ENCODE results near the gene DDA1.
A peak's percentile ranks its signal among the peaks of the same experiment; 100 is the strongest.
"Not testable (repeated sequence)": the region's sequence is repeated elsewhere in the genome, so short reads cannot be mapped to it uniquely, and the experiment has no call there.

DDA1 gene

GRCh38 chr19:17279436-17279835, 29.9 kb upstream of the DDA1 start:
- Mint-ChIP-seq H3K27ac (peak overlapping the region; percentile 11), H3K4me3 (no peak overlapping the region), H3K9me3 (no peaks in the 10 kb centered on the region), H3K36me3 (peaks cover 19% of the 10 kb centered on the region), H3K4me1 (peaks cover 7% of the 10 kb centered on the region), H3K27me3 (no peaks in the 10 kb centered on the region)
- CTCF ChIA-PET, result interaction anchor here (1.2 kb wide), 1 partner anchor 24 kb away, joined by 3 read pairs; no protein-coding TSS in a partner anchor
- no peak for DNase-seq

GRCh38 chr19:17281391-17282304, 27.7 kb upstream of the DDA1 start, which contains the start of gene ANKLE1:
Gene ANKLE1 (plus strand): TSS chr19:17281901. CDS start chr19:17281921, 20 bp downstream.
- H3K27me3 Mint-ChIP-seq, result no peaks in the 10 kb centered on the region
- H3K4me1 Mint-ChIP-seq, result peaks cover 7% of the 10 kb centered on the region
- peaks cover 9% of the 10 kb centered on the region for H3K36me3 Mint-ChIP-seq
- peak within 1 kb of the TSS; percentile 58 for H3K27ac Mint-ChIP-seq
- CTCF ChIA-PET, result interaction anchor here (0.6 to 3.5 kb wide), 14 partner anchors 9 to 509 kb away, joined by 3 to 15 read pairs (median 7); partner anchors contain the start of genes BABAM1 and USHBP1
- H3K4me3 Mint-ChIP-seq, result peak within 1 kb of the TSS; percentile 83
- H3K9me3 Mint-ChIP-seq, result no peaks in the 10 kb centered on the region
- DNase-seq, result peak; percentile 67

GRCh38 chr19:17282488-17283125, 26.8 kb upstream of the DDA1 start:
- peak; percentile 89 for DNase-seq
- H3K4me3 Mint-ChIP-seq, result peak overlapping the region; percentile 83
- CTCF ChIA-PET, result interaction anchor here (0.6 to 3.5 kb wide), 14 partner anchors 10 to 510 kb away, joined by 3 to 15 read pairs (median 7); partner anchors contain the start of genes BABAM1, DDA1 and USHBP1
- H3K4me1 Mint-ChIP-seq, result peaks cover 7% of the 10 kb centered on the region
- H3K9me3 Mint-ChIP-seq, result no peaks in the 10 kb centered on the region
- H3K27me3 Mint-ChIP-seq, result no peaks in the 10 kb centered on the region
- H3K27ac Mint-ChIP-seq, result peak overlapping the region; percentile 58
- peaks cover 4% of the 10 kb centered on the region for H3K36me3 Mint-ChIP-seq

- no peaks in the 10 kb centered on the region for H3K9me3 Mint-ChIP-seq
- H3K4me3 Mint-ChIP-seq, result no peak overlapping the region
- CTCF ChIA-PET, result interaction anchor here (0.5 to 3.5 kb wide), 13 partner anchors 8 to 512 kb away, joined by 3 to 15 read pairs (median 4); partner anchors contain the start of genes DDA1 and USHBP1
- peaks cover 4% of the 10 kb centered on the region for H3K36me3 Mint-ChIP-seq
- no peak overlapping the region for H3K27ac Mint-ChIP-seq
- DNase-seq, result no peak
- H3K27me3 Mint-ChIP-seq, result no peaks in the 10 kb centered on the region
- peaks cover 7% of the 10 kb centered on the region for H3K4me1 Mint-ChIP-seq
These were observed 25.8 kb upstream of the DDA1 start for GRCh38 chr19:17283504-17283996.

GRCh38 chr19:17285415-17286135, 23.8 kb upstream of the DDA1 start:
- peaks cover 13% of the 10 kb centered on the region for H3K27me3 Mint-ChIP-seq
- no peak for DNase-seq
- CTCF ChIA-PET, result no interaction called here
- no peaks in the 10 kb centered on the region for H3K9me3 Mint-ChIP-seq
- H3K36me3 Mint-ChIP-seq, result peaks cover 4% of the 10 kb centered on the region
- H3K4me1 Mint-ChIP-seq, result peaks cover 9% of the 10 kb centered on the region
- H3K27ac Mint-ChIP-seq, result no peak overlapping the region
- H3K4me3 Mint-ChIP-seq, result no peak overlapping the region

GRCh38 chr19:17286263-17286662, 23.1 kb upstream of the DDA1 start:
- Mint-ChIP-seq H3K27ac (no peak overlapping the region), H3K36me3 (peaks cover 4% of the 10 kb centered on the region), H3K4me1 (peaks cover 9% of the 10 kb centered on the region), H3K9me3 (no peaks in the 10 kb centered on the region), H3K4me3 (no peak overlapping the region), H3K27me3 (peaks cover 13% of the 10 kb centered on the region)
- no peak for DNase-seq
- CTCF ChIA-PET, result no interaction called here

- Mint-ChIP-seq H3K4me1 (peaks cover 8% of the 10 kb centered on the region), H3K4me3 (no peak overlapping the region), H3K27me3 (peaks cover 13% of the 10 kb centered on the region), H3K36me3 (peaks cover 4% of the 10 kb centered on the region), H3K27ac (no peak overlapping the region), H3K9me3 (no peaks in the 10 kb centered on the region)
- CTCF ChIA-PET, result interaction anchor here (1.5 kb wide), 1 partner anchor 100 kb away, joined by 4 read pairs; no protein-coding TSS in a partner anchor
- DNase-seq, result no peak
These were observed 22.6 kb upstream of the DDA1 start for GRCh38 chr19:17286752-17287151.

- CTCF ChIA-PET, result no interaction called here
- DNase-seq, result peak; percentile 65
These were observed 19.9 kb upstream of the DDA1 start for GRCh38 chr19:17289489-17289888.

GRCh38 chr19:17292301-17293074, 16.9 kb upstream of the DDA1 start:
- Mint-ChIP-seq H3K4me1 (peaks cover 12% of the 10 kb centered on the region), H3K27ac (peak overlapping the region; percentile 87), H3K9me3 (no peaks in the 10 kb centered on the region), H3K27me3 (peaks cover 17% of the 10 kb centered on the region), H3K36me3 (peaks cover 6% of the 10 kb centered on the region), H3K4me3 (peak overlapping the region; percentile 87)
- peak; percentile 85 for DNase-seq
- CTCF ChIA-PET, result interaction anchor here (0.6 to 4.3 kb wide), 15 partner anchors 9 to 257 kb away, joined by 3 to 52 read pairs (median 3); partner anchors contain the start of genes ABHD8, ANKLE1, BABAM1 and DDA1

More at GRCh38 chr19:17289489-17289888, 19.9 kb upstream of the DDA1 start:
- Mint-ChIP-seq H3K9me3 (no peaks in the 10 kb centered on the region), H3K4me3 (no peak overlapping the region), H3K27me3 (peaks cover 17% of the 10 kb centered on the region), H3K36me3 (peaks cover 4% of the 10 kb centered on the region), H3K27ac (no peak overlapping the region), H3K4me1 (peaks cover 12% of the 10 kb centered on the region)

- CTCF ChIA-PET, result interaction anchor here (0.8 to 4.3 kb wide), 9 partner anchors 8 to 221 kb away, joined by 3 to 52 read pairs (median 4); partner anchors contain the start of genes BABAM1, DDA1 and MRPL34
- Mint-ChIP-seq H3K9me3 (peaks cover 4% of the 10 kb centered on the region), H3K4me3 (no peak overlapping the region), H3K4me1 (peaks cover 12% of the 10 kb centered on the region), H3K36me3 (peaks cover 10% of the 10 kb centered on the region), H3K27me3 (peaks cover 17% of the 10 kb centered on the region), H3K27ac (no peak overlapping the region)
- no peak for DNase-seq
These were observed 15.8 kb upstream of the DDA1 start for GRCh38 chr19:17293605-17294004.

- peaks cover 14% of the 10 kb centered on the region for H3K27me3 Mint-ChIP-seq
- H3K27ac Mint-ChIP-seq, result no peak overlapping the region
- DNase-seq, result peak; percentile 60
- CTCF ChIA-PET, result interaction anchor here (1.0 to 4.3 kb wide), 3 partner anchors 11 to 94 kb away, joined by 3 to 52 read pairs (median 13); partner anchors contain the start of gene MRPL34
- peaks cover 4% of the 10 kb centered on the region for H3K9me3 Mint-ChIP-seq
- H3K4me3 Mint-ChIP-seq, result no peak overlapping the region
- H3K36me3 Mint-ChIP-seq, result peaks cover 10% of the 10 kb centered on the region
- peaks cover 12% of the 10 kb centered on the region for H3K4me1 Mint-ChIP-seq
These were observed 15.1 kb upstream of the DDA1 start for GRCh38 chr19:17294051-17294891.

- not testable (repeated sequence) for DNase-seq, H3K27ac Mint-ChIP-seq, H3K4me3 Mint-ChIP-seq, H3K27me3 Mint-ChIP-seq, H3K4me1 Mint-ChIP-seq, H3K9me3 Mint-ChIP-seq
- peaks cover 10% of the 10 kb centered on the region for H3K36me3 Mint-ChIP-seq
- CTCF ChIA-PET, result interaction anchor here (1.5 to 4.3 kb wide), 2 partner anchors 35 to 93 kb away, joined by 4 to 52 read pairs; no protein-coding TSS in a partner anchor
These were observed 13.8 kb upstream of the DDA1 start for GRCh38 chr19:17295551-17295950.
